Spinal cord (tissue), 10 donors: ENCODE results near the gene B4GALNT2. TPM values are rescaled to one million over a fixed set of nuclear protein-coding genes. Genes with fewer than 3 reads are reported as not detected.
A peak's percentile ranks its signal among the peaks of the same experiment; 100 is the strongest.
"Not testable (repeated sequence)": the region's sequence is repeated elsewhere in the genome, so short reads cannot be mapped to it uniquely, and the experiment has no call there.

ENCODE experiments used
- DNase-seq, 6 donors: peaks; one replicate each; pipeline versions ENCODE4 v3.0.0 to v3.0.0-alpha.2; 2013 to 2015; ENCODE audit warnings: low spot score in 6 of 6, low read depth in 4 of 6
- H3K27ac ChIP-seq: one replicate; pipeline ENCODE4 v1.5.1; 2013; ENCODE audit warnings: low read depth, low read length, control low read depth
- H3K27me3 ChIP-seq: one replicate; pipeline ENCODE4 v1.6.1; 2013; ENCODE audit warnings: low read length; ENCODE audit not compliant: control insufficient read depth, insufficient read depth
- H3K36me3 ChIP-seq: one replicate; pipeline ENCODE4 v1.6.1; 2013; ENCODE audit warnings: low read length; ENCODE audit not compliant: control insufficient read depth, insufficient read depth
- H3K4me1 ChIP-seq: one replicate; pipeline ENCODE4 v1.6.1; 2013; ENCODE audit warnings: low read length; ENCODE audit not compliant: control insufficient read depth, insufficient read depth
- H3K4me3 ChIP-seq: one replicate; pipeline ENCODE4 v1.5.1; 2013; ENCODE audit warnings: low read depth, low read length, control low read depth
- H3K9me3 ChIP-seq: one replicate; pipeline ENCODE4 v1.6.1; 2013; ENCODE audit warnings: low read length; ENCODE audit not compliant: control insufficient read depth, insufficient read depth
- WGBS: methylation state at CpG from one replicate; pipeline ENCODE4 v1.1.5; 2013; ENCODE audit warnings: missing lambda C conversion rate; ENCODE audit not compliant: insufficient coverage; 5-methylcytosine and 5-hydroxymethylcytosine counted together
- long read RNA-seq, 4 donors: transcript quantifications; one replicate each; lab custom pipeline, GENCODE V29; 2026
- polyA plus RNA-seq, 2 donors: library from polyadenylated mRNA; unstranded; fragments of 120-200 nt; gene quantifications; one replicate each; pipeline ENCODE4 v1.2.1, GENCODE V29; 2013; ENCODE audit not compliant: insufficient read length in 2 of 2
- total RNA-seq, 2 donors: library from RNA; depleted of rRNA in 1 of 2; stranded (reverse); fragments of 120-200 nt in 1 of 2; fragments of >200 nt in 1 of 2; gene quantifications; one replicate each; pipeline versions ENCODE4 v1.2.3 to v1.2.4, GENCODE V29; 2013 to 2014
- donor health status: healthy.

Gene B4GALNT2, protein sequence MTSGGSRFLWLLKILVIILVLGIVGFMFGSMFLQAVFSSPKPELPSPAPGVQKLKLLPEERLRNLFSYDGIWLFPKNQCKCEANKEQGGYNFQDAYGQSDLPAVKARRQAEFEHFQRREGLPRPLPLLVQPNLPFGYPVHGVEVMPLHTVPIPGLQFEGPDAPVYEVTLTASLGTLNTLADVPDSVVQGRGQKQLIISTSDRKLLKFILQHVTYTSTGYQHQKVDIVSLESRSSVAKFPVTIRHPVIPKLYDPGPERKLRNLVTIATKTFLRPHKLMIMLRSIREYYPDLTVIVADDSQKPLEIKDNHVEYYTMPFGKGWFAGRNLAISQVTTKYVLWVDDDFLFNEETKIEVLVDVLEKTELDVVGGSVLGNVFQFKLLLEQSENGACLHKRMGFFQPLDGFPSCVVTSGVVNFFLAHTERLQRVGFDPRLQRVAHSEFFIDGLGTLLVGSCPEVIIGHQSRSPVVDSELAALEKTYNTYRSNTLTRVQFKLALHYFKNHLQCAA
- total RNA-seq, result under 1 TPM in 1 of 2 donors, not detected in 1; under 0.01 TPM
- polyA plus RNA-seq, result under 1 TPM; 0.33 TPM
- long read RNA-seq, donor 1, result 0 reads
- long read RNA-seq, donor 2, result 0 reads
- long read RNA-seq, donor 3, result 0 reads
- long read RNA-seq, donor 4, result 0 reads

DNA sequence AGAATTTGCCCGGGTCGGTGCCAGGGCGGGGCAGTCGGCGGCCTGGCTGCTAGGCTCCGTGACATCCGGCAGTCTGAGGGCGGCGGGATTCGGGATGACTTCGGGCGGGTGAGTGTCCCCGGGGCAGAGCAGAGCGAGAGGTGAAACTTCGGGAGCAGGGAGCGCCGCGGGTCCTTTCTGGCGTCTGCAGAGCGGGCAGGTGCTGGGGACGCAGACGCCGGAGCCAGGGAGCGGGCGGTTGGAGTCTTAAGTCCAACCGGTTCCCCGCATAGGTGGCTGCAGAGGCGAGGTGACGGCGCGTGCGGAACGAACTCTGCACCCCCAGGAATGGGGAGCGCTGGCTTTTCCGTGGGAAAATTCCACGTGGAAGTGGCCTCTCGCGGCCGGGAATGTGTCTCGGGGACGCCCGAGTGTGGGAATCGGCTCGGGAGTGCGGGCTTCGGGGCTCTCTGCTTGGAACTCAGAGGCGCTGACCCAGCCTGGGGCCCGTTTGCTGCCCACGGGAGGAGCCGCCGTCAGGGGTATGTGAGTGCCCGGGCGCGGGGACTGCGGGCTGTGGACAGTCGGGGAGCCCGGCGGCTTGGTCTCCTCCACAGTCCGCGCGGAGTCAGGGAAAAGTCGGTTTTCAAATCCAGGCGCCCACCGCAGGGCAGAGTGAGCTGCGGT is at the start of gene B4GALNT2:
B4GALNT2 (plus strand) TSS at position 71 of the 666 bp plus-strand sequence; CDS start at position 95, 24 bp downstream.
- WGBS, result 1% methylated on average over 64 of the region's 65 CpGs
- H3K36me3 ChIP-seq, result no peaks in the 10 kb centered on the region
- peaks cover 11% of the 10 kb centered on the region for H3K4me1 ChIP-seq
- peak in 2 of 6 donors; percentile 10 to 37 for DNase-seq
- no peak within 1 kb of the TSS for H3K4me3 ChIP-seq
- peaks cover 41% of the 10 kb centered on the region for H3K27me3 ChIP-seq
- H3K9me3 ChIP-seq, result no peaks in the 10 kb centered on the region
- no peak within 1 kb of the TSS for H3K27ac ChIP-seq

DNA sequence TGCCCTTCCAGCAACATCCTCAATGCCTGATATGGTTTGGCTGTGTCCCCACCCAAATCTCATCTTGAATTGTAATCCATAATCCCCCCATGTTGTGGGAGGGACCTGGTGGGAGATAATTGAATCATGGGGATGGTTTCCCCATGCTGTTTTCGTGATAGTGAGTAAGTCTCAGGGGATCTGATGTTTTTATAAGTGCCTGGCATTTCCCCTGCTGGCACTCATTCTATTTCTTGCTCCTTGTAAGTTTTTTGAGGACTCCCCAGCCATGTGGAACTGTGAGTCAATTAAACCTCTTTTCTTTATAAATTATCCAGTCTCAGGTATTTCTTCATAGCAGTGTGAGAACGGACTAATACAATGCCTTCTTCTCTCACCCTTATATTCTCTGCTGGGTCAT is 47.5 kb upstream of the B4GALNT2 start:
- not testable (repeated sequence) for H3K27me3 ChIP-seq, DNase-seq, H3K36me3 ChIP-seq, H3K27ac ChIP-seq, H3K4me3 ChIP-seq, H3K9me3 ChIP-seq, H3K4me1 ChIP-seq
- no CpG with 5 or more reads among the region's 2 CpGs for WGBS

DNA sequence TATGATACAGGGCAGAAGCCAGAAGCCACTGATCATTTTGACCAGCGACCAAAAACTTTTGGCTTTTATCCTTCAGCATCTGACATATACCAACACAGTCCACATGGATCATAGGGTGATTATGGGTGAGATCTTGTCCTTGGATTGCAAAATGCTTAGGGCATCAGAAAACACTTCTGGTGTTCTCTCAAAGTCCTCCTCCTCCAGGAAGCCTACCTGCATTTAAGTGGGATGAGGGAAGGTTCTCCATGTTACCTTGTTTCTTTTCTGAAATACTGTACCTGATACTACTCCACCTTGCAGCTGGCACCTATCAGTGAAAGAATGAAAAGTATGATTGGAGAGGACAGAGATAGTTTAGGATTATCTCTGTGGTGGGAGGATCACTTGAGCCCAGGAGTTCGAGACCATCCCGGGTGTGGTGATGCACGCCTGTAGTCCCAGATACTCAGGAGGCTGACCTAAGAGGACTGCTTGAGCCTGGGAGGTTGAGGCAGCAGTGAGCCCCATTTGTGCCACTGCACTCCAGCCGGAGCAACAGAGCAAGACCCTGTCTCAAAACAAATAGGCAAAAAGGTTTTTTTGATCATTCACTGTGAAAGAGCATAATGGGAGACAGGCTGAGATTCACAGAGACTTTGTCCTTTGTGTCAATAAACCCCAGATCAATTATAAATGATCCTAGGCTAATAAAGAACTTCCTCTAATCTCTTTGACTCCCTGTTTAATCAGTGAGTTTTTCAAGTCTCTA is 46.8 kb upstream of the B4GALNT2 start:
- Histone ChIP-seq H3K4me3 (no peak overlapping the region), H3K27ac (no peak overlapping the region), H3K27me3 (peaks cover 2% of the 10 kb centered on the region), H3K9me3 (no peaks in the 10 kb centered on the region), H3K36me3 (no peaks in the 10 kb centered on the region), H3K4me1 (no peaks in the 10 kb centered on the region)
- no peak for DNase-seq
- WGBS, result 84% methylated on average over 4 of the region's 5 CpGs

DNA sequence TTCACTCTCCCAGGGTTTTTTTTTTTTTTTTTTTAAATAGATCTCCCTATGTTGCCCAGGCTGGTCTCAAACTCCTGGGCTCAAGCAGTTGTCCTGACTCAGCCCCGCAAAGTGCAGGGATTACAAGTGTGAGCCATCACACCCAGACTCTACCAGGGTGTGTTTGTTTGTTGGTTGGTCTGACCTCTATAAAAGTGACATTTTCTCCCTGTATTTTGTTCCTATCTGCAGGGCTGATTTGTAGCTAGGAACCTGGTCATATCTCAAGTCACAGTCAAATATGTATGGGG is 46.3 kb upstream of the B4GALNT2 start:
- Histone ChIP-seq H3K27me3 (peaks cover 2% of the 10 kb centered on the region), H3K4me1 (no peaks in the 10 kb centered on the region), H3K9me3 (no peaks in the 10 kb centered on the region), H3K36me3 (no peaks in the 10 kb centered on the region), H3K4me3 (no peak overlapping the region), H3K27ac (no peak overlapping the region)
- WGBS, result no CpG with 5 or more reads among the region's 1 CpG
- no peak for DNase-seq

DNA sequence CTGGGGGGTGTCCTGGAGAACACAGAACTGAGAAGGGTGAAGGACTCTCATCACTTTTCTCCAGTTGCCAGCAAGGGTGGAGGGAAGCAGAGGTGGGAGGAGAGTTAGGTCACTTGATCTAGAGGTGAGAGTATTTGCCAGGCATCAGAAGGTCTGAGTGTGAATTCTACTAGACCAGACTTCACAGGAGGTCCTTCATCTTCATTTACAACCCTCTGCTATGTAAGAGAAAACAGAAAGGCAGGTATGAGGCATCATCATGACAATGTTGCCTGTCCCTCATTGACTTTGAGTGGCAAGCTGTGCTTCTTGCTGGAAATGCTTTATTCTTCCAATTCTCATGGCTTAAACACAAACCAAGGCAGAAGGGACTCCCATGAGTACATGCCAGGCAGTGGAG is 45.9 kb upstream of the B4GALNT2 start:
- Histone ChIP-seq H3K4me3 (no peak overlapping the region), H3K36me3 (no peaks in the 10 kb centered on the region), H3K4me1 (no peaks in the 10 kb centered on the region), H3K9me3 (no peaks in the 10 kb centered on the region), H3K27me3 (peaks cover 2% of the 10 kb centered on the region), H3K27ac (no peak overlapping the region)
- DNase-seq, result no peak

DNA sequence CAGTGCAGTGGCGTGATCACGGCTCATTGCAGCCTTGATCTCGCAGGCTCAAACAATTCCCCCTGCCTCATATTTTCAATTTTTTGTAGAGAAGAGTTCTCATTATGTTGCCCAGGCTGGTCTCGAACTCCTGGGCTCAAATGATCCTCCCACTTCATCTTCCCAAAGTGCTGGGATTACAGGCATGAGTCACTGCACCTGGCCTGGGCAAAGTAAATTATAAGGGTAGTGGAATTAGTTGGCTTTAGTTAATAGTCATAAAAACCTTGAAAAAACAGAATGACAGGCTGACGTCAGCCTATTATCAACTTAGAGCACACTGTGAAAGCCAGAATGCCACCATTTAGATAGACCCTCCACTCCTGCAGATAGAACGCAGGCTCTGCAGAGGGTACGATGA is 43.5 kb upstream of the B4GALNT2 start:
- Histone ChIP-seq H3K36me3 (no peaks in the 10 kb centered on the region), H3K4me3 (no peak overlapping the region), H3K9me3 (no peaks in the 10 kb centered on the region), H3K27me3 (peaks cover 2% of the 10 kb centered on the region), H3K27ac (no peak overlapping the region), H3K4me1 (no peaks in the 10 kb centered on the region)
- 83% methylated on average over 2 of the region's 7 CpGs for WGBS
- DNase-seq, result no peak

DNA sequence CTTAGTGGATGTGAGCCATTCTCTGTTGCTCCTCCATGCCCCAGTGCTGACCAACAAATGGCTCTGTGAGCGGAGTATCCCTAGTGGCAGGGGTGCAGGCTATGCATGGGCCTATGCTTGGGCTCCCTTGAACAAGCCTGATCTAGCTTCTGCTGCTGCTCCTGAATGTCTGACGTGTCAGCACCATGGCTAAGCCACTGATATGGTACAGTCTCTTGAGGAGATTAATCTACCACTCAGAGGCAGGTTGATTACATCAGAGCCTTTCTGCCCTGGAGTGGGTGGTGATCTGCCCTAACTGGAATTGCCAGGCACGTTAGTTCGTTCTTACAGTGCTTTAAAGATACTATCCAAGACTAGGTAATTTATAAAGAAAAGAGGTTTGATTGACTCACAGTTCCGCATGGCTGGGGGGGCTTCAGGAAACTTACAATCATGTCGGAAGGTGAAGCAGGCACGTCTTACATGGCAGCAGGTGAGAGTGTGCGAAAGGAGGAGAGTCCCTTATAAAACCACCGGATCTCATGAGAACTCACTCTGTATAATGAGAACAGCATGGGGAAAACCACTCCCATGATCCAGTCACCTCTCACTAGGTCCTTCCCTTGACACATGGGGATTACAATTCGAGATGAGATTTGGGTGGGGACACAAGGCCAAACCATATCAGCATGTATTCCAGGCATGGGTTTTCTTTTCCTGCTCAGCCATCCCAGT is 41.5 kb upstream of the B4GALNT2 start:
- H3K4me1 ChIP-seq, result no peaks in the 10 kb centered on the region
- no peak overlapping the region for H3K4me3 ChIP-seq
- no peak overlapping the region for H3K27ac ChIP-seq
- no peak for DNase-seq
- 91% methylated on average over 6 of the region's 10 CpGs for WGBS
- H3K27me3 ChIP-seq, result no peaks in the 10 kb centered on the region
- no peaks in the 10 kb centered on the region for H3K9me3 ChIP-seq
- no peaks in the 10 kb centered on the region for H3K36me3 ChIP-seq

DNA sequence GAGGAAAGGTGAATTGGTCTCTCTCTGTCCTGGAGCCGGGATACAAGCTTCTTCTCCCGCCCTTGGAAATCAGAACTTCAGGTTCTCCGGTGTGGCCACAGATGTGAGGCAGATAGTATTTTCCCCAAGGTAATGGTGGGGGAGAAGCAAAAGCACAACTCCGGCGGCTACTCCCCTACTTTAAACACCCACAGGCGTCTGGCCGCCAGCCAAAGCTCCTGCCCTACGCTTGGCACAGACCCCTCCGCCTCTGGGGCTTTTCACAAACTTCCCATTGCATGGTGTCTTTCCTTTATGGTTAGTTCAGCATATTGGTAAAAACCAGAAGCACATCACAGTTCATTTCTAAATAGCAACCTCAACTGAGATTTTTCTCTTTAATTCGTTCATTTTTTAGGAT is 39.4 kb upstream of the B4GALNT2 start:
- no peaks in the 10 kb centered on the region for H3K4me1 ChIP-seq
- no peaks in the 10 kb centered on the region for H3K9me3 ChIP-seq
- H3K27me3 ChIP-seq, result no peaks in the 10 kb centered on the region
- no peak overlapping the region for H3K4me3 ChIP-seq
- H3K27ac ChIP-seq, result no peak overlapping the region
- H3K36me3 ChIP-seq, result no peaks in the 10 kb centered on the region
- 69% methylated on average over 6 of the region's 10 CpGs for WGBS
- DNase-seq, result peak in 1 of 6 donors; percentile 4

DNA sequence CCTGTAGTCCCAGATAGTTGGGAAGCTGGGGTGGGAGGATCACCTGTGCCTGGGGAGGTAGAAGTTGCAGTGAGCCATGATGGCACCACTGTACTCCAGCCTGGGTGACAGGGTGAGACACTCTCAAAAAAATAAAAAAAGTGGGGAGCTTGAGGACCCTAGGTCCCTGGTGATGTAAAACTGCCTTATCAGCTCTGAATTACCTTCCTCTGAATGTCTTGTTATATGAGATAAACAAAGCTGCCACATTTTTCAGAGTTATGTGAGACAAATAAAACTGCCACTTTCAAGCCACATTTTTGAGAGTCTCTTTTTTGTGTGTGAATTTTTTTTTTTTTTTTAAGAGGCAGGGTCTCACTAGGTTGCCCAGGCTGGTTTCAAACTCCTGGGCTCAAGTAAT is 32.0 kb upstream of the B4GALNT2 start:
- Histone ChIP-seq H3K27ac (no peak overlapping the region), H3K36me3 (no peaks in the 10 kb centered on the region), H3K4me1 (no peaks in the 10 kb centered on the region), H3K4me3 (no peak overlapping the region), H3K27me3 (no peaks in the 10 kb centered on the region), H3K9me3 (no peaks in the 10 kb centered on the region)
- no peak for DNase-seq
